SK-N-SH treated with all-trans-retinoic acid at 6 μM for 48 hours (cell line): Measurements from ENCODE around the gene GCNT2.
"Not testable (repeated sequence)": the region's sequence is repeated elsewhere in the genome, so short reads cannot be mapped to it uniquely, and the experiment has no call there.

ENCODE experiments used
- ATAC-seq: fragments of 200-7000 bp; cut with Tn5 transposase; 3 replicates; pipeline ENCODE4 v1.9.1; 2020; ENCODE audit warnings: mild to moderate bottlenecking, moderate library complexity
- BACH2 ChIP-seq: fragments of 250-450 bp; sonication (Bioruptor Pico); IDR thresholded peaks from 2 replicates; pipeline ENCODE4 v1.9.0; 2021; ENCODE audit warnings: mild to moderate bottlenecking, borderline replicate concordance
- CSDC2 ChIP-seq: fragments of 250-450 bp; sonication (Bioruptor Pico); IDR thresholded peaks from 2 replicates; pipeline ENCODE4 v1.5.0; 2020; ENCODE audit warnings: mild to moderate bottlenecking, moderate library complexity
- ESRRG ChIP-seq: fragments of 250-450 bp; sonication (Bioruptor Pico); IDR thresholded peaks from 2 replicates; pipeline ENCODE4 v1.6.1; 2021; ENCODE audit warnings: mild to moderate bottlenecking
- GLIS3 ChIP-seq: fragments of 250-450 bp; sonication (Bioruptor Pico); IDR thresholded peaks from 2 replicates; pipeline ENCODE4 v1.5.0; 2020; ENCODE audit warnings: mild to moderate bottlenecking, moderate library complexity
- ISL1 ChIP-seq: fragments of 250-450 bp; sonication (Bioruptor Pico); IDR thresholded peaks from 2 replicates; pipeline ENCODE4 v2.1.2; 2022; ENCODE audit warnings: mild to moderate bottlenecking, moderate library complexity
- OSR1 ChIP-seq: fragments of 250-450 bp; sonication (Bioruptor Pico); IDR thresholded peaks from 2 replicates; pipeline ENCODE4 v1.8.0; 2022; ENCODE audit warnings: moderate library complexity, mild to moderate bottlenecking, inconsistent platforms
- POU6F1 ChIP-seq: fragments of 250-450 bp; sonication (Bioruptor Pico); IDR thresholded peaks from 2 replicates; pipeline ENCODE4 v1.8.0; 2021; ENCODE audit warnings: low read depth, mild to moderate bottlenecking, moderate library complexity, borderline replicate concordance
- PPARA ChIP-seq: fragments of 250-450 bp; sonication (Bioruptor Pico); IDR thresholded peaks from 2 replicates; pipeline ENCODE4 v1.5.0; 2020; ENCODE audit warnings: mild to moderate bottlenecking, borderline replicate concordance
- RARB ChIP-seq: fragments of 250-450 bp; sonication (Bioruptor Pico); IDR thresholded peaks from 2 replicates; pipeline ENCODE4 v1.8.0; 2021; ENCODE audit warnings: mild to moderate bottlenecking, moderate library complexity
- SNAI2 ChIP-seq: fragments of 250-450 bp; sonication (Bioruptor Pico); IDR thresholded peaks from 2 replicates; pipeline ENCODE4 v1.5.0; 2020; ENCODE audit warnings: mild to moderate bottlenecking, moderate library complexity
- TCF4 ChIP-seq: fragments of 250-450 bp; sonication (Bioruptor Pico); IDR thresholded peaks from 2 replicates; pipeline ENCODE4 v1.8.0; 2021; ENCODE audit warnings: mild to moderate bottlenecking, moderate library complexity, borderline replicate concordance
- TOX ChIP-seq: fragments of 250-450 bp; sonication (Bioruptor Pico); IDR thresholded peaks from 2 replicates; pipeline ENCODE4 v1.8.0; 2021; ENCODE audit warnings: mild to moderate bottlenecking, moderate library complexity, borderline replicate concordance
- TSHZ2 ChIP-seq: fragments of 250-450 bp; sonication (Bioruptor Pico); IDR thresholded peaks from 2 replicates; pipeline ENCODE4 v1.5.0; 2020; ENCODE audit warnings: mild to moderate bottlenecking, moderate library complexity
- ZC3H10 ChIP-seq: fragments of 250-450 bp; sonication (Bioruptor Pico); IDR thresholded peaks from 2 replicates; pipeline ENCODE4 v1.5.1; 2021; ENCODE audit warnings: mild to moderate bottlenecking, moderate library complexity
- ZFP30 ChIP-seq: fragments of 450-650 bp; formaldehyde crosslinking; IDR thresholded peaks from 2 replicates; pipeline ENCODE4 v1.5.0; 2022; ENCODE audit warnings: mild to moderate bottlenecking, moderate library complexity
- ZNF565 ChIP-seq: fragments of 450-650 bp; formaldehyde crosslinking; conservative IDR thresholded peaks from 2 replicates; pipeline ENCODE4 v1.5.0; 2020; ENCODE audit warnings: low read depth, mild to moderate bottlenecking, moderate library complexity
- ZNF70 ChIP-seq: fragments of 450-650 bp; formaldehyde crosslinking; IDR thresholded peaks from 2 replicates; pipeline ENCODE4 v1.5.0; 2020; ENCODE audit warnings: mild to moderate bottlenecking, moderate library complexity
- ZNF8 ChIP-seq: fragments of 450-650 bp; formaldehyde crosslinking; IDR thresholded peaks from 2 replicates; pipeline ENCODE4 v1.5.0; 2020; ENCODE audit warnings: mild to moderate bottlenecking, moderate library complexity
- TF ChIP-seq, protein P1 (sequence below): fragments of 250-450 bp; sonication (Bioruptor Pico); IDR thresholded peaks from 2 replicates; pipeline ENCODE4 v1.5.1; 2021; ENCODE audit warnings: mild to moderate bottlenecking, moderate library complexity
- TF ChIP-seq, protein P2 (sequence below): fragments of 250-450 bp; sonication (Bioruptor Pico); IDR thresholded peaks from 2 replicates; pipeline ENCODE4 v1.5.1; 2020; ENCODE audit warnings: low read depth, mild to moderate bottlenecking, moderate library complexity

Gene GCNT2

DNA sequence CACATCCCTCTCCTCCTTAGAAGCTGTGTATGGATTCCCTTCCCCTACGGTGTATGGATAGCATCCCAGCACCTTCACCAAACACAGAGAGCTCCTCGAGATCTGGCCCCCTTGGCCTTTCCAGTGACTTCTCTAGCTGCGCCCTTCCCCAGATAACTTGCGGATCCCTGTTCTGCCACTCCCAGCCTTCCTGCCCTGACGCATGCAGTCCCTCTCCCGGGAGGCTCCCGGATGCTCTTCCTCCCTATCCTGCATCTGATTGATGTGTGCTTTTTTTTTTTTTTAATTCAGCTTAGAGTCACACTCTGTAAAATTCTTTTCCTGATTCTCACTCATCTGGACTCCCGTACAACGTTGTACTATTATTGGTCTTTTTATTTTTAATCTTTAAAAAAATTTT, 44.8 kb downstream of the GCNT2 start:
- ATAC-seq: no peak

DNA sequence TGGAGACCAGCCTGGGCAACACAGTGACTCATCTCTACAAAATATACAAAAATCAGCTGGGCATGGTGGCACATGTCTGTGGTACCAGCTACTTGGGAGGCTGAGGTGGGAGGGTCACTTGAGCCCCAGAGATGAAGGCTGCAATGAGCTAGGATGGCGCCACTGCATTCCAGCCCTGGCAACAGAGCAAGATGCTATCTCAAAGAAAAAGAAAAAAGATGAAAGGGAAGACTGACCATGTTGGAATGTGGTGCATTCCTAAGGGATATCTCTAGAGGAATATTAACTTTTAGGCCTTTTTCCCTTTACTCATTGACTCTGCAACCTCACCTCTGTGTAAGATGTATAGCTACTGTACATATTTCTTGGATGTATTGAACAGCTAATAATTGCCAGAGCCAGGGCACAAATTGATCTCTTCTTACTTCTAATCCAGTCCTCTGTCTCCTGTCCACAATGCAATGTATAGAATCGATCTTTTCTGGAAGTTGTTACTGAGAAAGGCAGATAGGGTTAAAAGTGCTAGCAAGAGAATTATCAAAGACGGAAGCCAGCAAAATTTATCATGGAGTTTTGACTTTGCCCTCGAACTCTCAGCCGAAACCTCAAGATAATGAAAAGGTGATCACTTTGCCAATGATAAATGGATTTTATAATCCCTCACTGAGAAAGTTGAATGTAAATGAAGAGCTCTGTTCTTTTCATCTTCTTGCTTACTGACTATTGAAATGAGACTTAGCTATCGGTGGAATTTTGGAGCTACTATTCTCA, 46.3 kb downstream of the GCNT2 start:
- no peak for TF ChIP-seq ZNF70 (CRISPR knock-in tag)
- TF ChIP-seq PPARA (CRISPR knock-in tag): no peak
- no peak for TF ChIP-seq ZNF8
- TF ChIP-seq ESRRG (CRISPR knock-in tag): no peak
- TF ChIP-seq RARB (CRISPR knock-in tag): no peak
- no peak for TF ChIP-seq ISL1 (CRISPR knock-in tag)
- TF ChIP-seq, all 23 proteins: peak for 0
- no peak for ATAC-seq

More for the DNA sequence above, 44.8 kb downstream of the GCNT2 start:
- TF ChIP-seq GLIS3 (no peak), ZFP30 (CRISPR knock-in tag) (no peak), ZNF8 (no peak), TCF4 (CRISPR knock-in tag) (no peak), ZNF70 (CRISPR knock-in tag) (no peak), TOX (CRISPR knock-in tag) (no peak), CSDC2 (CRISPR knock-in tag) (no peak), TSHZ2 (CRISPR knock-in tag) (no peak), ZNF565 (no peak), ISL1 (CRISPR knock-in tag) (no peak)

GRCh38 chr6:10569392-10570127, 48.4 kb downstream of the GCNT2 start:
- ATAC-seq: no peak
- no peak for TF ChIP-seq GLIS3
- TF ChIP-seq ZFP30 (CRISPR knock-in tag): no peak
- no peak for TF ChIP-seq RARB (CRISPR knock-in tag)
- no peak for TF ChIP-seq ZC3H10 (CRISPR knock-in tag)
- TF ChIP-seq SNAI2 (CRISPR knock-in tag): no peak

DNA sequence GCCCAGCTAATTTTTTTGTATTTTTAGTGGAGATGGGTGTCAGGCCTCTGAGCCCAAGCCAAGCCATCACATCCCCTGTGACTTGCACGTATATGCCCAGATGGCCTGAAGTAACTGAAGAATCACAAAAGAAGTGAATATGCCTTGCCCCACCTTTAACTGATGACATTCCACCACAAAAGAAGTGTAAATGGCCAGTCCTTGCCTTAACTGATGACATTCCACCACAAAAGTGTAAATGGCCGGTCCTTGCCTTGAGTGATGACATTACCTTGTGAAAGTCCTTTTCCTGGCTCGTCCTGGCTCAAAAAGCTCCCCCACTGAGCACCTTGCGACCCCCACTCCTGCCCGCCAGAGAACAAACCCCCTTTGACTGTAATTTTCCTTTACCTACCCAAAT, 54.4 kb downstream of the GCNT2 start:
- not testable (repeated sequence) for ATAC-seq

DNA sequence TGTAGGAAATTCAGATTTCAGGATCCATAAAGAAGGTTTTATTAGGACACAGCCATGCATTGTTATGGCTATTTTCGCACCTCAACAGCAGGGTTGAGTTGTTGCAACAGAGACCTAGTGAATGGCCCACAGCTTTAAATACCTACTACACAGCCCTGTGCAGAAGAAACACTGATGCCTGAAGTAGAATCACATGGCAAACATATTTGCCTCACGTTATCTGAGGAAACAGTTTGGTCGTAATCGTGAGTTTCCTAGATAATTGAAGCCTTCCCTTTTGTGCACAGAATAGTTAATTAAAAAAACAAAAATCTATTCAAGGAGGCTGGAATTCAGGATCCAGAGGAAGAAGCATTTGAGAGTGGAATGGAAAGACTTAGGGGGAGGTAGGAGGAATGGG, 55.1 kb downstream of the GCNT2 start:
- ATAC-seq: no peak
- TF ChIP-seq TOX (CRISPR knock-in tag) (no peak), POU6F1 (no peak), OSR1 (CRISPR knock-in tag) (no peak), RARB (CRISPR knock-in tag) (no peak), ZFP30 (CRISPR knock-in tag) (no peak), ZNF565 (no peak), ZC3H10 (CRISPR knock-in tag) (no peak), TCF4 (CRISPR knock-in tag) (no peak), BACH2 (CRISPR knock-in tag) (no peak), SNAI2 (CRISPR knock-in tag) (no peak), GLIS3 (no peak), ESRRG (CRISPR knock-in tag) (no peak), TSHZ2 (CRISPR knock-in tag) (no peak), ISL1 (CRISPR knock-in tag) (no peak), PPARA (CRISPR knock-in tag) (no peak)
- TF ChIP-seq, protein P1, sequence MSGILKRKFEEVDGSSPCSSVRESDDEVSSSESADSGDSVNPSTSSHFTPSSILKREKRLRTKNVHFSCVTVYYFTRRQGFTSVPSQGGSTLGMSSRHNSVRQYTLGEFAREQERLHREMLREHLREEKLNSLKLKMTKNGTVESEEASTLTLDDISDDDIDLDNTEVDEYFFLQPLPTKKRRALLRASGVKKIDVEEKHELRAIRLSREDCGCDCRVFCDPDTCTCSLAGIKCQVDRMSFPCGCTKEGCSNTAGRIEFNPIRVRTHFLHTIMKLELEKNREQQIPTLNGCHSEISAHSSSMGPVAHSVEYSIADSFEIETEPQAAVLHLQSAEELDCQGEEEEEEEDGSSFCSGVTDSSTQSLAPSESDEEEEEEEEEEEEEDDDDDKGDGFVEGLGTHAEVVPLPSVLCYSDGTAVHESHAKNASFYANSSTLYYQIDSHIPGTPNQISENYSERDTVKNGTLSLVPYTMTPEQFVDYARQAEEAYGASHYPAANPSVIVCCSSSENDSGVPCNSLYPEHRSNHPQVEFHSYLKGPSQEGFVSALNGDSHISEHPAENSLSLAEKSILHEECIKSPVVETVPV (CRISPR knock-in tag): no peak
- TF ChIP-seq, protein P2, sequence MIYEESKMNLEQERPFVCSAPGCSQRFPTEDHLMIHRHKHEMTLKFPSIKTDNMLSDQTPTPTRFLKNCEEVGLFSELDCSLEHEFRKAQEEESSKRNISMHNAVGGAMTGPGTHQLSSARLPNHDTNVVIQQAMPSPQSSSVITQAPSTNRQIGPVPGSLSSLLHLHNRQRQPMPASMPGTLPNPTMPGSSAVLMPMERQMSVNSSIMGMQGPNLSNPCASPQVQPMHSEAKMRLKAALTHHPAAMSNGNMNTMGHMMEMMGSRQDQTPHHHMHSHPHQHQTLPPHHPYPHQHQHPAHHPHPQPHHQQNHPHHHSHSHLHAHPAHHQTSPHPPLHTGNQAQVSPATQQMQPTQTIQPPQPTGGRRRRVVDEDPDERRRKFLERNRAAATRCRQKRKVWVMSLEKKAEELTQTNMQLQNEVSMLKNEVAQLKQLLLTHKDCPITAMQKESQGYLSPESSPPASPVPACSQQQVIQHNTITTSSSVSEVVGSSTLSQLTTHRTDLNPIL (CRISPR knock-in tag): no peak
